ENCODE measurements around the gene HAPLN3. TPM values are rescaled to one million over a fixed set of nuclear protein-coding genes. Genes with fewer than 3 reads are reported as not detected.

Gene HAPLN3
- total RNA-seq, 2 experiments from 2014 or later = 79.0 to 80.2 TPM

- ChIA-PET POLR2A (interaction anchor here (0.6 to 1.4 kb wide), 2 partner anchors 26 to 245 kb away, joined by 3 to 4 read pairs; no protein-coding TSS in a partner anchor), CTCF (interaction anchor here (1.0 to 1.4 kb wide), 2 partner anchors 26 to 254 kb away, joined by 3 to 6 read pairs; no protein-coding TSS in a partner anchor)
- H3K4me3 Mint-ChIP-seq = no peak overlapping the region
- peaks cover 5% of the 10 kb centered on the region for H3K4me1 Mint-ChIP-seq (ENCODE audit: low read depth)
- no peaks in the 10 kb centered on the region for H3K9me3 Mint-ChIP-seq
- intact Hi-C loops (cut with DNase I, micrococcal nuclease) = no loop called here
- Histone ChIP-seq H3K27ac (ENCODE audit: low read depth in 1 of 2, low read length in 2 of 2) (no peak overlapping the region), H3K27me3 (ENCODE audit: control insufficient read depth in 1 of 2, insufficient read depth in 2 of 2, low read length in 2 of 2) (no peaks in the 10 kb centered on the region), H3K4me3 (ENCODE audit: low read length) (no peak overlapping the region), H3K36me3 (ENCODE audit: insufficient read depth, low read length) (peaks cover 60% of the 10 kb centered on the region), H3K9me3 (ENCODE audit: control insufficient read depth in 1 of 2, insufficient read depth in 1 of 2, low read length in 2 of 2) (no peaks in the 10 kb centered on the region), H3K4me1 (ENCODE audit: insufficient read depth, low read length) (peaks cover 2% of the 10 kb centered on the region)
- peaks cover 79% of the 10 kb centered on the region for H3K36me3 Mint-ChIP-seq (ENCODE audit: low read depth)
- DNase-seq = peak in 9 of 14 experiments; percentile 10 to 59 (median 26)
- no peaks in the 10 kb centered on the region for H3K27me3 Mint-ChIP-seq
- peak; percentile 45 for TF ChIP-seq CTCF (IDR thresholded peaks at IDR 0.05)
- peak; percentile 64 for ATAC-seq (ENCODE audit: poor library complexity)
- no peak overlapping the region for H3K27ac Mint-ChIP-seq
These were observed 16.6 kb downstream of the HAPLN3 start for GRCh38 chr15:88878720-88879184.

- Mint-ChIP-seq H3K4me3 (no peak overlapping the region), H3K36me3 (ENCODE audit: low read depth) (peaks cover 71% of the 10 kb centered on the region), H3K9me3 (no peaks in the 10 kb centered on the region), H3K27ac (no peak overlapping the region), H3K4me1 (ENCODE audit: low read depth) (no peaks in the 10 kb centered on the region), H3K27me3 (no peaks in the 10 kb centered on the region)
- no peak for ATAC-seq (ENCODE audit: poor library complexity)
- CTCF ChIA-PET = no interaction called here
- no peaks in the 10 kb centered on the region for H3K27me3 ChIP-seq (ENCODE audit: control insufficient read depth in 1 of 2, insufficient read depth in 2 of 2, low read length in 2 of 2)
- H3K4me3 ChIP-seq (ENCODE audit: low read length) = no peak overlapping the region
- DNase-seq = no peak
- peaks cover 2% of the 10 kb centered on the region for H3K4me1 ChIP-seq (ENCODE audit: insufficient read depth, low read length)
- intact Hi-C loops (cut with DNase I, micrococcal nuclease) = no loop called here
- H3K27ac ChIP-seq (ENCODE audit: low read depth in 1 of 2, low read length in 2 of 2) = no peak overlapping the region
- POLR2A ChIA-PET = no interaction called here
- no peak for TF ChIP-seq CTCF (IDR thresholded peaks at IDR 0.05)
- peaks cover 52% of the 10 kb centered on the region for H3K36me3 ChIP-seq (ENCODE audit: insufficient read depth, low read length)
- H3K9me3 ChIP-seq (ENCODE audit: control insufficient read depth in 1 of 2, insufficient read depth in 1 of 2, low read length in 2 of 2) = no peaks in the 10 kb centered on the region
These were observed 17.4 kb downstream of the HAPLN3 start for GRCh38 chr15:88877906-88878305.

GRCh38 chr15:88877415-88877814, 17.9 kb downstream of the HAPLN3 start:
- H3K36me3 ChIP-seq (ENCODE audit: insufficient read depth, low read length) = peaks cover 52% of the 10 kb centered on the region
- no peak overlapping the region for H3K27ac ChIP-seq (ENCODE audit: low read depth in 1 of 2, low read length in 2 of 2)
- no peaks in the 10 kb centered on the region for H3K27me3 ChIP-seq (ENCODE audit: control insufficient read depth in 1 of 2, insufficient read depth in 2 of 2, low read length in 2 of 2)
- no peak overlapping the region for H3K4me3 ChIP-seq (ENCODE audit: low read length)
- POLR2A ChIA-PET = no interaction called here
- CTCF ChIA-PET = no interaction called here
- Mint-ChIP-seq H3K27me3 (no peaks in the 10 kb centered on the region), H3K4me3 (no peak overlapping the region), H3K36me3 (ENCODE audit: low read depth) (peaks cover 72% of the 10 kb centered on the region), H3K27ac (no peak overlapping the region), H3K9me3 (no peaks in the 10 kb centered on the region), H3K4me1 (ENCODE audit: low read depth) (no peaks in the 10 kb centered on the region)
- intact Hi-C loops (cut with DNase I, micrococcal nuclease) = no loop called here
- H3K4me1 ChIP-seq (ENCODE audit: insufficient read depth, low read length) = peaks cover 2% of the 10 kb centered on the region
- no peaks in the 10 kb centered on the region for H3K9me3 ChIP-seq (ENCODE audit: control insufficient read depth in 1 of 2, insufficient read depth in 1 of 2, low read length in 2 of 2)
- no peak for TF ChIP-seq CTCF (IDR thresholded peaks at IDR 0.05)
- DNase-seq (no peak), ATAC-seq (ENCODE audit: poor library complexity) (no peak)

Measured in CD4-positive, alpha-beta T cell (primary cell).